T-cell (primary cell): ENCODE data around the gene C16orf90. TPM values are rescaled to one million over a fixed set of nuclear protein-coding genes. Genes with fewer than 3 reads are reported as not detected.
"Not testable (repeated sequence)": the region's sequence is repeated elsewhere in the genome, so short reads cannot be mapped to it uniquely, and the experiment has no call there.

ENCODE experiments used
- ATAC-seq, 4 experiments: fragments of 200-7000 bp in 3 of 4; fragments of 150-1000 bp in 1 of 4; cut with Tn5 transposase; replicated peaks in 1 of 4; 1 replicate in 3 of 4; 2 replicates in 1 of 4; pipeline ENCODE4 v1.10.0; 2021; ENCODE audit warnings: moderate library complexity in 3 of 4, mild to moderate bottlenecking in 2 of 4, moderate number of reproducible peaks in 1 of 4
- CTCF ChIA-PET, 2 donors: fragments of 300-600 bp; sonication (Branson Sonifier 250); formaldehyde crosslinking; loops; one replicate each; lab custom pipeline; 2022; ENCODE audit warnings: antibody characterized with exemption in 2 of 2; lab: Charles Lee
- POLR2A ChIA-PET, 2 donors: fragments of 300-600 bp; sonication (Branson Sonifier 250); formaldehyde crosslinking; loops; one replicate each; lab custom pipeline; 2022; ENCODE audit warnings: antibody characterized with exemption in 2 of 2; lab: Charles Lee
- DNase-seq, 35 experiments: peaks; one replicate each; pipeline versions ENCODE4 v3.0.0 to v3.0.0-alpha.2; 2013 to 2023
- H3K27ac ChIP-seq: one replicate; pipeline ENCODE4 v1.5.1; 2013; ENCODE audit warnings: low read length
- H3K27me3 ChIP-seq, 2 experiments: replicated peaks in 1 of 2; 1 replicate in 1 of 2; 2 replicates in 1 of 2; pipeline versions ENCODE4 v1.6.1 to v1.7.0; 2013; ENCODE audit warnings: low read length in 1 of 2, mixed read lengths in 1 of 2; ENCODE audit not compliant: control insufficient read depth in 2 of 2, insufficient read depth in 2 of 2; ENCODE audit errors: extremely low read depth in 1 of 2
- H3K36me3 ChIP-seq, 2 donors: 1 replicate in 1 of 2; 2 replicates in 1 of 2; pipeline versions ENCODE4 v1.6.1 to v1.7.0; 2013; ENCODE audit warnings: low read length in 1 of 2; ENCODE audit not compliant: control insufficient read depth in 2 of 2, insufficient read depth in 1 of 2; ENCODE audit errors: extremely low read depth in 1 of 2
- H3K4me1 ChIP-seq, 2 experiments: 1 replicate in 1 of 2; 2 replicates in 1 of 2; pipeline versions ENCODE4 v1.6.1 to v1.7.0; 2013; ENCODE audit warnings: low read length in 2 of 2, mixed read lengths in 1 of 2; ENCODE audit not compliant: insufficient read depth in 2 of 2, control insufficient read depth in 1 of 2; ENCODE audit errors: extremely low read depth in 1 of 2
- H3K4me3 ChIP-seq, 2 donors: 1 replicate in 1 of 2; 2 replicates in 1 of 2; pipeline versions ENCODE4 v1.5.1 to v1.7.0; 2013; ENCODE audit warnings: mild to moderate bottlenecking in 2 of 2, low read length in 1 of 2, moderate library complexity in 1 of 2; ENCODE audit not compliant: control insufficient read depth in 1 of 2; ENCODE audit errors: extremely low read depth in 1 of 2
- H3K9me3 ChIP-seq: 2 replicates; pipeline ENCODE4 v1.7.0; 2013
- H3K27ac Mint-ChIP-seq, 2 donors: one replicate each; pipeline ENCODE4 v1.8.0; 2020 to 2021; ENCODE audit warnings: mild to moderate bottlenecking in 2 of 2, mixed read lengths in 2 of 2
- H3K27me3 Mint-ChIP-seq, 2 donors: one replicate each; pipeline ENCODE4 v1.8.0; 2021 to 2022; ENCODE audit warnings: mixed read lengths in 2 of 2
- H3K36me3 Mint-ChIP-seq: one replicate; pipeline ENCODE4 v1.8.0; 2021; ENCODE audit warnings: mixed read lengths
- H3K4me1 Mint-ChIP-seq, 3 donors: one replicate each; pipeline ENCODE4 v1.8.0; 2020 to 2022; ENCODE audit warnings: mixed read lengths in 3 of 3, mild to moderate bottlenecking in 1 of 3
- H3K4me3 Mint-ChIP-seq, 3 donors: one replicate each; pipeline ENCODE4 v1.8.0; 2020 to 2022; ENCODE audit warnings: mild to moderate bottlenecking in 3 of 3, mixed read lengths in 3 of 3, moderate library complexity in 3 of 3
- H3K9me3 Mint-ChIP-seq, 3 donors: one replicate each; pipeline ENCODE4 v1.8.0; 2020 to 2022; ENCODE audit warnings: mixed read lengths in 3 of 3
- WGBS: methylation state at CpG from one replicate; pipeline ENCODE4 v1.1.5; 2013; ENCODE audit warnings: missing lambda C conversion rate; ENCODE audit not compliant: insufficient coverage; 5-methylcytosine and 5-hydroxymethylcytosine counted together
- total RNA-seq, 35 experiments: library from RNA in 6 of 35; stranded (reverse) in 6 of 35; fragments of 120-200 nt in 1 of 35; gene quantifications; one replicate each; pipeline versions ENCODE4 v1.2.1 to v1.2.4 and lab custom pipeline; 2013 to 2026

C16orf90 gene
- total RNA-seq, 5 donors from 2014 or later (not counting 1 experiment from before 2014, with no cell fraction given): not detected

DNA sequence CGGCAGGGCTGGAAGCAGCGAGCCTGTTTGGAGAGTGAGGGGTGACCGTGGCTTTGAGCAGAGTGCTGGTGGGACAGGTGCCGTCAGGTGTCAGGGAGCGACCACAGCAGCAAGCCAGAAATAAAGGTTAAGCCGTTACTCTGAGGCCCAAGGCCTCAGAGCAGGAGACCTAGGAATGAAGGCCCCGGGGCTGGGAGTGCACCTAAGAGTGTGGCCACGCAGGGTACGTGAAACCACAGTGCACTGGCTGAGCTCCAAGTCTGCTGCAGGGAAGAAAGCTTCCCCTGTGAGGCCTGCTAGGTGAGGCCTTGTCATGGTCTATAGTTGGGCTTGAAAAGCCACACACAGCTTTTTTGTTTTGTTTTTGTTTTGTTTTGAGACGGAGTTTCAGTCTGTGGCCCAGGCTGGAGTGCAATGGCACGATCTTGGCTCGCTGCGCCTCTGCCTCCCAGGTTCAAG lies 14.2 kb upstream of the C16orf90 start:
- Mint-ChIP-seq H3K36me3 (peaks cover 41% of the 10 kb centered on the region), H3K4me1 (peaks cover 59 to 71% (median 65%) of the 10 kb centered on the region in 3 donors), H3K4me3 (peak overlapping the region in 2 of 3 donors; percentile 25 to 69), H3K9me3 (no peaks in the 10 kb centered on the region), H3K27me3 (no peaks in the 10 kb centered on the region), H3K27ac (peak overlapping the region; percentile 85 to 96)
- ATAC-seq: peak; percentile 99 to 100 (median 99)
- CTCF ChIA-PET: interaction anchor here (0.5 to 1.2 kb wide), 7 partner anchors 9 to 478 kb away, joined by 3 to 10 read pairs (median 3); partner anchors contain the start of genes CLUAP1 (in 1 of the 2) and ZNF174 (in 1 of the 2)
- H3K27ac ChIP-seq: peak overlapping the region; percentile 79
- POLR2A ChIA-PET: interaction anchor here in 1 of 2 donors (0.5 to 1.0 kb wide), 3 partner anchors 10 to 49 kb away, joined by 3 to 4 read pairs (median 3); no protein-coding TSS in a partner anchor
- no peak overlapping the region for H3K4me3 ChIP-seq
- H3K4me1 ChIP-seq: peaks cover 3 to 43% of the 10 kb centered on the region in 2 experiments
- no peaks in the 10 kb centered on the region for H3K27me3 ChIP-seq
- peaks cover 3 to 49% of the 10 kb centered on the region in 2 donors for H3K36me3 ChIP-seq
- peak; percentile 67 to 90 (median 82) for DNase-seq
- H3K9me3 ChIP-seq: no peaks in the 10 kb centered on the region
- WGBS: 30% methylated on average over 9 of the region's 13 CpGs

DNA sequence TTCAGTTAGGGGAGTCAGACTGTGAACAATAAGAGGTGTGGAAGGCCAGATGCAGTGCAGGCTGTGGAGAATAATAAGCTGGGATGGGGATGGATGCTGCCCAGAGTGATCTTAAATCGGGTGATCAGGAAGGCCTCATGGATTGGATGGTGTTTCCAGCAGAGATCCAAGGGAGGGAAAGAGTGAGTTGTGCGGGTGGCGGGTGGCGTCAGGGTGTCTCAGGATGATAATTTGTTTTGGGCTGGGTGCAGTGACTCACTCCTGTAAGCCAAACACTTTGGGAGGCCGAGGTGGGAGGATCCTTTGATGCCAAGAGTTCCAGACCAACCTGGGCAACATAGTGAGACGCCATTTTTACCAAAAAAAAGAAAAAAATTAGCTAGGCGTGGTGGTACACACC lies 13.4 kb upstream of the C16orf90 start:
- Mint-ChIP-seq H3K36me3 (peaks cover 34% of the 10 kb centered on the region), H3K4me1 (peaks cover 67 to 76% (median 68%) of the 10 kb centered on the region in 3 donors), H3K9me3 (no peaks in the 10 kb centered on the region), H3K27me3 (no peaks in the 10 kb centered on the region), H3K4me3 (peak overlapping the region in 2 of 3 donors; percentile 1 to 69), H3K27ac (peak overlapping the region; percentile 85 to 96)
- DNase-seq: peak in 1 of 35 experiments; percentile 21
- H3K4me3 ChIP-seq: no peak overlapping the region
- no peaks in the 10 kb centered on the region for H3K9me3 ChIP-seq
- ATAC-seq: no peak
- H3K27me3 ChIP-seq: no peaks in the 10 kb centered on the region
- peaks cover 10 to 45% of the 10 kb centered on the region in 2 experiments for H3K4me1 ChIP-seq
- H3K36me3 ChIP-seq: peaks cover 3 to 41% of the 10 kb centered on the region in 2 donors
- ChIA-PET POLR2A (no interaction called here), CTCF (no interaction called here)
- 96% methylated on average over 5 of the region's 7 CpGs for WGBS
- H3K27ac ChIP-seq: peak overlapping the region; percentile 79

DNA sequence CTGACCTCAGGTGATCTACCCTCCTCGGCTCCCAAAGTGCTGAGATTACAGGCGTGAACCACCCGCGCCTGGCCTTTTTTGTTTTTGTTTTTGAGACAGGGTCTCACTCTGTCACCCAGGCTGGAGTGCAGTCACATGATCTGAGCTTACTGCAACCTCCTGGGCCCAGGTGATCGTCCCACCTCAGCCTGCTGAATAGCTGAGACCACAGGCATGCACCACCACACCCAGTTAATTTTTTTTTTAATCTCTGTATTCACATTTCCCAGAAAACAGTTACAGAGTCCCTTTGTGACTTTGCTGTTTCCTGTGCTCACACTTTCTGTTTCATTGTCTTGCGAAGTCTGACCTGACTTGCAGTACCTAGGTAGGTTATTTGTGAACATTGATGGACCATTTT lies 8.2 kb upstream of the C16orf90 start:
- ATAC-seq (peak; percentile 46 to 66 (median 60)), DNase-seq (peak; percentile 23 to 77 (median 47))
- Histone ChIP-seq H3K4me1 (peaks cover 27 to 50% of the 10 kb centered on the region in 2 experiments), H3K9me3 (no peaks in the 10 kb centered on the region), H3K36me3 (peaks cover 3 to 20% of the 10 kb centered on the region in 2 donors), H3K27me3 (no peaks in the 10 kb centered on the region), H3K27ac (peak overlapping the region; percentile 80), H3K4me3 (peak overlapping the region in 1 of 2 donors; percentile 19)
- 3% methylated on average over 6 of the region's 6 CpGs for WGBS
- ChIA-PET CTCF (no interaction called here), POLR2A (no interaction called here)
- Mint-ChIP-seq H3K27ac (peak overlapping the region; percentile 94 to 97), H3K9me3 (peaks cover 0 to 3% (median 0%) of the 10 kb centered on the region in 3 donors), H3K36me3 (peaks cover 18% of the 10 kb centered on the region), H3K27me3 (no peaks in the 10 kb centered on the region), H3K4me3 (peak overlapping the region; percentile 66 to 92 (median 92)), H3K4me1 (peaks cover 70 to 73% (median 70%) of the 10 kb centered on the region in 3 donors)

DNA sequence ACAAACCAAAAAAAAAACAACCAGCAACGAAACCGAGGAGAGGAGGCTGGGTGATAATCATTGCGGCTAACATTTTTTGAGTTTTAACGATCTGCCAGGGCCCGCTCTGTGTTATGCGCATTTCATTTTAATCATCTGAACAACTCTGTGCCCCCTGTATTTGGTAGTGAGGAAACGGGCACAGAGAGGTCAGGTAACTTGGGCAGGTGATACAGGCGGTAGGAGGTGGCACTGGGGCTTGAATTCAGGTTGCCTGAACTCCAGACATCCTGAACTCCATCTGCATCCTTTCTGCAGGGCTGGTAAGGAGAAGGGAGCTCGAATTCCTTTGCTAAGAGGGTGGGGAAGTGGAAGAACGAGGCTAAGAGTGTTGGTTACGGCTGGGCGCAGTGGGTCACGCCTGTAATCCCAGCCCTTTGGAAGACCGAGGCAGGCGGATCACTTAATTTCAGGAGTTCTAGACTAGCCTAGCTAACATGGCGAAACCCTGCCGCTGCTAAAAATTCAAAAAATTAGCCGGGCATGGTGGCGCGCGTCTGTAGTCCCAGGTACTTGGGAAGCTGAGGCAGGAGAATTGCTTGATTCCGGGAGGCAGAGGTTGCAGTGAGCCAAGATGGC lies 6.6 kb upstream of the C16orf90 start:
- Mint-ChIP-seq H3K4me1 (peaks cover 61 to 65% (median 61%) of the 10 kb centered on the region in 3 donors), H3K36me3 (peaks cover 12% of the 10 kb centered on the region), H3K4me3 (peak overlapping the region; percentile 84 to 92 (median 92)), H3K27ac (peak overlapping the region; percentile 94 to 97), H3K27me3 (no peaks in the 10 kb centered on the region), H3K9me3 (peaks cover 0 to 3% (median 0%) of the 10 kb centered on the region in 3 donors)
- WGBS: 94% methylated on average over 14 of the region's 22 CpGs
- H3K27me3 ChIP-seq: no peaks in the 10 kb centered on the region
- peaks cover 3 to 14% of the 10 kb centered on the region in 2 donors for H3K36me3 ChIP-seq
- peak overlapping the region; percentile 46 for H3K27ac ChIP-seq
- no peaks in the 10 kb centered on the region for H3K9me3 ChIP-seq
- ChIA-PET CTCF (no interaction called here), POLR2A (no interaction called here)
- DNase-seq (no peak), ATAC-seq (no peak)
- peaks cover 27 to 49% of the 10 kb centered on the region in 2 experiments for H3K4me1 ChIP-seq
- peak overlapping the region; percentile 32 to 83 for H3K4me3 ChIP-seq

DNA sequence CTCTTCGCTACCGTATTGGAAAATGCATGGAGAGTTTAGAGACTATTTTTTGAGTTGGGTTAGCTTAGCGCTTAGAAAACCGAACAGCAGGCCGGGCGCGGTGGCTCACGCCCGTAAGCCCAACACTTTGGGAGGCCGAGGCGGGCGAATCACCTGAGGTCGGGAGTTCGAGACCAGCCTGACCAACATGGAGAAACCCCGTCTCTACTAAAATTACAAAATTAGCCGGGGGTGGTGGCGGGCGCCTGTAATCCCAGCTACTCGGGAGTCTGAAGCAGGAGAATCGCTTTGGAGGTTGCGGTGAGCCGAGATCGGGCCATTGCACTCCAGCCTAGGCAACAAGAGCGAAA lies 6.1 kb upstream of the C16orf90 start:
- Histone ChIP-seq H3K27ac (peak overlapping the region; percentile 46), H3K4me3 (peak overlapping the region; percentile 69 to 83), H3K4me1 (peaks cover 27 to 49% of the 10 kb centered on the region in 2 experiments), H3K36me3 (peaks cover 3 to 11% of the 10 kb centered on the region in 2 donors)
- H3K9me3 ChIP-seq, DNase-seq, H3K27me3 Mint-ChIP-seq, ATAC-seq, POLR2A ChIA-PET, H3K27me3 ChIP-seq, H3K9me3 Mint-ChIP-seq: not testable (repeated sequence)
- H3K36me3 Mint-ChIP-seq: peaks cover 12% of the 10 kb centered on the region
- CTCF ChIA-PET: interaction anchor here in 1 of 2 donors (1.2 kb wide), 1 partner anchor 8 kb away, joined by 10 read pairs; no protein-coding TSS in a partner anchor
- H3K4me3 Mint-ChIP-seq: peak overlapping the region; percentile 84 to 92 (median 92)
- 33% methylated on average over 6 of the region's 24 CpGs for WGBS
- H3K27ac Mint-ChIP-seq: peak overlapping the region; percentile 94 to 97
- peaks cover 61 to 64% (median 61%) of the 10 kb centered on the region in 3 donors for H3K4me1 Mint-ChIP-seq

DNA sequence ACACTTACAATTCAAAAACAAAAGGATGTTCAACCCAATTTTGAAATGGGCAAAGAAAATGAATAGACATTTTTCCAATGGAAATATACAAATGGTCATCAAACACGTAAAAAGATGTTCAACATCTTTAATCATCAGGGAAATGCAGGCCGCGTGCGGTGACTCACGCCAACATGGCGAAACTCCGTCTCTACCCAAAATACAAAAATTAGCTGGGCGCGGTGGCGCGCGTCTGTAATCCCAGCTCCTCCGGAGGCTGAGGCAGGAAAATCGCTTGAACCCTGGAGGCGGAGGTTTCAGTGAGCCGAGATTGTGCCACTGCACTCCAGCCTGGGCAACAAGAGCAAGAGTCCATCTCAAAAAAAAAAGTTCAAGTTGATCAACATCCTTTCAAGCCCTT lies 3.7 kb upstream of the C16orf90 start:
- Histone ChIP-seq H3K9me3 (no peaks in the 10 kb centered on the region), H3K27me3 (no peaks in the 10 kb centered on the region), H3K36me3 (no peaks in the 10 kb centered on the region), H3K4me1 (peaks cover 19 to 44% of the 10 kb centered on the region in 2 experiments), H3K4me3 (no peak overlapping the region), H3K27ac (no peak overlapping the region)
- ATAC-seq (no peak), DNase-seq (no peak)
- over 99% methylated on average over 16 of the region's 16 CpGs for WGBS
- Mint-ChIP-seq H3K36me3 (no peaks in the 10 kb centered on the region), H3K4me1 (peaks cover 40 to 42% (median 40%) of the 10 kb centered on the region in 3 donors), H3K27ac (peak overlapping the region; percentile 44 to 76), H3K27me3 (no peaks in the 10 kb centered on the region), H3K4me3 (no peak overlapping the region), H3K9me3 (peaks cover 0 to 3% (median 0%) of the 10 kb centered on the region in 3 donors)
- POLR2A ChIA-PET: interaction anchor here in 1 of 2 donors (0.7 kb wide), 1 partner anchor 1040 kb away, joined by 3 read pairs; the partner anchor contains the start of gene CDIP1
- CTCF ChIA-PET: no interaction called here
